CD14-positive monocyte (primary cell): ENCODE data around the gene F10. TPM values are rescaled to one million over a fixed set of nuclear protein-coding genes. Genes with fewer than 3 reads are reported as not detected.

Experiments
- DNase-seq, 3 donors: peaks; one replicate each; pipeline ENCODE4 v3.0.0-alpha.2; 2011 to 2022
- H2AFZ ChIP-seq: 2 replicates; pipeline ENCODE4 v1.6.0; 2012; ENCODE audit warnings: mild to moderate bottlenecking, low read depth, low read length, inconsistent platforms; ENCODE audit not compliant: insufficient read depth, poor library complexity, severe bottlenecking
- H3K27ac ChIP-seq, 2 donors: 1 replicate in 1 of 2; 2 replicates in 1 of 2; pipeline ENCODE4 v1.5.1; 2012 to 2013; ENCODE audit warnings: low read length in 2 of 2, control low read depth in 1 of 2, inconsistent platforms in 1 of 2, low read depth in 1 of 2, mild to moderate bottlenecking in 1 of 2
- H3K27me3 ChIP-seq, 2 donors: one replicate each; pipeline versions ENCODE4 v1.6.0 to v1.6.1; 2011 to 2013; ENCODE audit warnings: low read length in 2 of 2; ENCODE audit not compliant: control insufficient read depth in 2 of 2, insufficient read depth in 2 of 2
- H3K36me3 ChIP-seq, 2 donors: replicated peaks in 1 of 2; 1 replicate in 1 of 2; 2 replicates in 1 of 2; pipeline versions ENCODE4 v1.5.1 to v1.6.1; 2012 to 2013; ENCODE audit warnings: low read length in 2 of 2, control low read depth in 1 of 2, inconsistent platforms in 1 of 2, mild to moderate bottlenecking in 1 of 2; ENCODE audit not compliant: insufficient read depth in 2 of 2, control insufficient read depth in 1 of 2
- H3K4me1 ChIP-seq, 2 donors: 1 replicate in 1 of 2; 2 replicates in 1 of 2; pipeline versions ENCODE4 v1.5.1 to v1.6.1; 2012 to 2013; ENCODE audit warnings: low read length in 2 of 2, control low read depth in 1 of 2, inconsistent platforms in 1 of 2, mild to moderate bottlenecking in 1 of 2, moderate library complexity in 1 of 2; ENCODE audit not compliant: insufficient read depth in 2 of 2, control insufficient read depth in 1 of 2
- H3K4me2 ChIP-seq: replicated peaks from 2 replicates; pipeline ENCODE3; 2012; ENCODE audit warnings: low read length, moderate library complexity, mild to moderate bottlenecking; ENCODE audit not compliant: poor library complexity, severe bottlenecking; ENCODE audit errors: extremely low read depth
- H3K4me3 ChIP-seq, 3 experiments: fragments of 200-600 bp in 1 of 3; sonication (generic) in 1 of 3; replicated peaks in 1 of 3; 1 replicate in 2 of 3; 2 replicates in 1 of 3; pipeline ENCODE4 v1.5.1; 2011 to 2013; ENCODE audit warnings: low read length in 3 of 3, mild to moderate bottlenecking in 3 of 3, control low read depth in 2 of 3, low read depth in 2 of 3, inconsistent platforms in 1 of 3, moderate library complexity in 1 of 3
- H3K79me2 ChIP-seq: 2 replicates; pipeline ENCODE4 v1.6.0; 2012; ENCODE audit warnings: mild to moderate bottlenecking, control low read depth, inconsistent platforms, low read length, moderate library complexity; ENCODE audit not compliant: insufficient read depth
- H3K9ac ChIP-seq: 2 replicates; pipeline ENCODE4 v1.6.0; 2017; ENCODE audit warnings: low read length, mild to moderate bottlenecking; ENCODE audit not compliant: insufficient read depth, poor library complexity, severe bottlenecking
- H3K9me3 ChIP-seq, 2 donors: replicated peaks in 1 of 2; 1 replicate in 1 of 2; 2 replicates in 1 of 2; pipeline versions ENCODE4 v1.5.1 to v1.6.1; 2012 to 2013; ENCODE audit warnings: low read length in 2 of 2, control low read depth in 1 of 2; ENCODE audit not compliant: control insufficient read depth in 1 of 2, insufficient read depth in 1 of 2
- H4K20me1 ChIP-seq: 2 replicates; pipeline ENCODE4 v1.6.0; 2012; ENCODE audit warnings: mild to moderate bottlenecking, low read length, control low read depth, moderate library complexity; ENCODE audit not compliant: insufficient read depth
- H3K27ac Mint-ChIP-seq, 7 donors: one replicate each; pipeline ENCODE4 v1.8.0; 2020; ENCODE audit warnings: mild to moderate bottlenecking in 7 of 7, mixed read lengths in 7 of 7, moderate library complexity in 6 of 7, inconsistent platforms in 2 of 7
- H3K27me3 Mint-ChIP-seq, 3 donors: one replicate each; pipeline ENCODE4 v1.8.0; 2021 to 2022; ENCODE audit warnings: low read depth in 3 of 3, mild to moderate bottlenecking in 3 of 3, mixed read lengths in 3 of 3, moderate library complexity in 3 of 3, inconsistent platforms in 1 of 3
- H3K36me3 Mint-ChIP-seq, 2 donors: one replicate each; pipeline ENCODE4 v1.8.0; 2020; ENCODE audit warnings: mixed read lengths in 2 of 2, inconsistent platforms in 1 of 2, mild to moderate bottlenecking in 1 of 2
- H3K4me1 Mint-ChIP-seq: one replicate; pipeline ENCODE4 v1.8.0; 2020; ENCODE audit warnings: mild to moderate bottlenecking, mixed read lengths
- H3K4me3 Mint-ChIP-seq, 2 donors: one replicate each; pipeline ENCODE4 v1.8.0; 2020; ENCODE audit warnings: mild to moderate bottlenecking in 2 of 2, mixed read lengths in 2 of 2, moderate library complexity in 1 of 2
- H3K9me3 Mint-ChIP-seq, 7 donors: one replicate each; pipeline ENCODE4 v1.8.0; 2020 to 2022; ENCODE audit warnings: mixed read lengths in 7 of 7, mild to moderate bottlenecking in 6 of 7, moderate library complexity in 6 of 7, inconsistent platforms in 2 of 7
- CTCF ChIP-seq: fragments of 200-600 bp; IDR thresholded peaks from one replicate; pipeline ENCODE4 v1.8.0; 2022; ENCODE audit warnings: antibody characterized with exemption, mild to moderate bottlenecking
- WGBS: methylation state at CpG from one replicate; pipeline ENCODE4 v1.1.5; 2013; ENCODE audit warnings: missing lambda C conversion rate; ENCODE audit not compliant: insufficient coverage; 5-methylcytosine and 5-hydroxymethylcytosine counted together
- intact Hi-C, 2 donors: fragments of 100-400 bp; cut with micrococcal nuclease; formaldehyde crosslinking; loops; one replicate each; pipeline versions ENCODE4 v1.15.0 to v1.15.1; 2023
- polyA plus RNA-seq, 3 donors: library from polyadenylated mRNA; depleted of rRNA in 1 of 3; unstranded in 2 of 3; stranded (reverse) in 1 of 3; fragments of 300-500 nt in 2 of 3; fragments of >200 nt in 1 of 3; fragmentation: Illumina TruSeq in 2 of 3; gene quantifications; 1 replicate in 2 of 3; 2 replicates in 1 of 3; pipeline ENCODE4 v1.2.3, GENCODE V29; 2012 to 2021

The F10 gene
- polyA plus RNA-seq, 3 donors, result not detected

- 97% methylated on average over 6 of the region's 14 CpGs for WGBS
Measured at GRCh38 chr13:113176822-113177221, 54.2 kb downstream of the F10 start.

GRCh38 chr13:113178070-113178895, 55.7 kb downstream of the F10 start:
- 94% methylated on average over 6 of the region's 25 CpGs for WGBS
- Histone ChIP-seq H3K79me2 (no peaks in the 10 kb centered on the region), H3K9me3 (peaks cover 0 to 10% of the 10 kb centered on the region in 2 donors), H3K9ac (no peak overlapping the region), H4K20me1 (no peaks in the 10 kb centered on the region), H3K4me2 (no peak overlapping the region), H3K27me3 (no peaks in the 10 kb centered on the region), H3K4me3 (no peak overlapping the region), H3K36me3 (peaks cover 42 to 66% of the 10 kb centered on the region in 2 donors), H3K27ac (no peak overlapping the region), H3K4me1 (peaks cover 11 to 19% of the 10 kb centered on the region in 2 donors), H2AFZ (no peak overlapping the region)
- Mint-ChIP-seq H3K27me3 (peaks cover 0 to 8% (median 2%) of the 10 kb centered on the region in 3 donors), H3K36me3 (peaks cover 60 to 72% of the 10 kb centered on the region in 2 donors), H3K9me3 (peaks cover 4 to 11% (median 8%) of the 10 kb centered on the region in 7 donors), H3K27ac (peak overlapping the region in 4 of 7 donors; percentile 14 to 41 (median 21)), H3K4me3 (no peak overlapping the region), H3K4me1 (peaks cover 15% of the 10 kb centered on the region)
- intact Hi-C loops, result no loop called here
- no peak for DNase-seq
- TF ChIP-seq CTCF, result no peak

More at GRCh38 chr13:113176822-113177221, 54.2 kb downstream of the F10 start:
- H3K27ac ChIP-seq, result peak overlapping the region; percentile 71 to 88
- H3K79me2 ChIP-seq, result no peaks in the 10 kb centered on the region
- no peak overlapping the region for H3K4me3 ChIP-seq
- intact Hi-C loops, result no loop called here
- H3K9me3 Mint-ChIP-seq, result peaks cover 4 to 11% (median 8%) of the 10 kb centered on the region in 7 donors
- H4K20me1 ChIP-seq, result no peaks in the 10 kb centered on the region
- H3K27me3 Mint-ChIP-seq, result peaks cover 0 to 6% (median 2%) of the 10 kb centered on the region in 3 donors
- no peak overlapping the region for H3K4me3 Mint-ChIP-seq
- H3K9me3 ChIP-seq, result peaks cover 0 to 10% of the 10 kb centered on the region in 2 donors
- H2AFZ ChIP-seq, result no peak overlapping the region
- H3K36me3 Mint-ChIP-seq, result peaks cover 52 to 69% of the 10 kb centered on the region in 2 donors
- TF ChIP-seq CTCF, result no peak
- H3K4me1 Mint-ChIP-seq, result peaks cover 19% of the 10 kb centered on the region
- H3K36me3 ChIP-seq, result peaks cover 35 to 52% of the 10 kb centered on the region in 2 donors
- H3K27ac Mint-ChIP-seq, result peak overlapping the region; percentile 93 to 99 (median 94)
- H3K9ac ChIP-seq, result peak overlapping the region; percentile 52
- DNase-seq, result no peak
- H3K27me3 ChIP-seq, result no peaks in the 10 kb centered on the region
- peaks cover 11 to 20% of the 10 kb centered on the region in 2 donors for H3K4me1 ChIP-seq
- no peak overlapping the region for H3K4me2 ChIP-seq
